Stimulated activated effector memory CD8-positive, alpha-beta T cell treated with anti-CD3 and anti-CD28 coated beads, Interleukin-12 subunit alpha, Interleukin-12 subunit beta, amount 100 ng/mL, for 72 hours (primary cell): ENCODE measurements around the gene RSRC2.
"Not testable (repeated sequence)": the region's sequence is repeated elsewhere in the genome, so short reads cannot be mapped to it uniquely, and the experiment has no call there.

Experiments used
- ATAC-seq: fragments of 150-1000 bp; cut with Tn5 transposase; 2 replicates; pipeline ENCODE4 v1.10.0; 2021
- DNase-seq, 2 donors: peaks; one replicate each; pipeline ENCODE4 v3.0.0; 2021 to 2022; ENCODE audit warnings: low spot score in 2 of 2
- H3K27ac Mint-ChIP-seq: one replicate; pipeline ENCODE4 v1.8.0; 2022; ENCODE audit warnings: mild to moderate bottlenecking, mixed read lengths
- H3K36me3 Mint-ChIP-seq: one replicate; pipeline ENCODE4 v1.8.0; 2022; ENCODE audit warnings: mild to moderate bottlenecking, mixed read lengths
- H3K4me1 Mint-ChIP-seq: one replicate; pipeline ENCODE4 v1.8.0; 2022; ENCODE audit warnings: mixed read lengths
- H3K4me3 Mint-ChIP-seq: one replicate; pipeline ENCODE4 v1.8.0; 2022; ENCODE audit warnings: mild to moderate bottlenecking, mixed read lengths
- H3K9me3 Mint-ChIP-seq: one replicate; pipeline ENCODE4 v1.8.0; 2022; ENCODE audit warnings: mixed read lengths

RSRC2 gene

GRCh38 chr12:122526683-122527477 lies at the start of gene RSRC2, which contains the start of gene KNTC1:
TSS of gene RSRC2 (minus strand) at chr12:122526936. CDS start at chr12:122526853, 83 bp downstream.
TSS of gene KNTC1 (plus strand) at chr12:122527249. CDS start at chr12:122530064, 2,815 bp downstream.
- H3K36me3 Mint-ChIP-seq, result peaks cover 38% of the 10 kb centered on the region
- DNase-seq, result peak; percentile 88 to 97
- peak; percentile 92 for ATAC-seq
- no peak within 1 kb of the TSS for H3K27ac Mint-ChIP-seq
- no peaks in the 10 kb centered on the region for H3K9me3 Mint-ChIP-seq
- peaks cover 16% of the 10 kb centered on the region for H3K4me1 Mint-ChIP-seq
- H3K4me3 Mint-ChIP-seq, result no peak within 1 kb of the TSS

GRCh38 chr12:122571821-122572220 lies 45.1 kb upstream of the RSRC2 start:
- Mint-ChIP-seq H3K36me3 (peaks cover 100% of the 10 kb centered on the region), H3K9me3 (no peaks in the 10 kb centered on the region), H3K4me1 (peaks cover 5% of the 10 kb centered on the region), H3K4me3 (no peak overlapping the region), H3K27ac (no peak overlapping the region)
- ATAC-seq (no peak), DNase-seq (no peak)

- H3K9me3 Mint-ChIP-seq, ATAC-seq, H3K4me3 Mint-ChIP-seq, H3K4me1 Mint-ChIP-seq, H3K27ac Mint-ChIP-seq: not testable (repeated sequence)
- H3K36me3 Mint-ChIP-seq, result peaks cover 100% of the 10 kb centered on the region
- DNase-seq, result peak in 1 of 2 donors; percentile 22
Measured at GRCh38 chr12:122570006-122570405, 43.3 kb upstream of the RSRC2 start.

- H3K27ac Mint-ChIP-seq, result no peak overlapping the region
- DNase-seq (no peak), ATAC-seq (no peak)
- H3K4me3 Mint-ChIP-seq, result no peak overlapping the region
- peaks cover 100% of the 10 kb centered on the region for H3K36me3 Mint-ChIP-seq
- H3K9me3 Mint-ChIP-seq, result no peaks in the 10 kb centered on the region
- peaks cover 5% of the 10 kb centered on the region for H3K4me1 Mint-ChIP-seq
Measured at GRCh38 chr12:122569288-122569687, 42.6 kb upstream of the RSRC2 start.

GRCh38 chr12:122566816-122567215 lies 40.1 kb upstream of the RSRC2 start:
- H3K9me3 Mint-ChIP-seq, DNase-seq, H3K4me3 Mint-ChIP-seq, ATAC-seq, H3K27ac Mint-ChIP-seq, H3K4me1 Mint-ChIP-seq: not testable (repeated sequence)
- H3K36me3 Mint-ChIP-seq, result peaks cover 100% of the 10 kb centered on the region

- H3K27ac Mint-ChIP-seq, result no peak overlapping the region
Measured at GRCh38 chr12:122563361-122563760, 36.6 kb upstream of the RSRC2 start.

GRCh38 chr12:122560138-122560537 lies 33.4 kb upstream of the RSRC2 start:
- peaks cover 99% of the 10 kb centered on the region for H3K36me3 Mint-ChIP-seq
- ATAC-seq, result no peak
- no peaks in the 10 kb centered on the region for H3K4me1 Mint-ChIP-seq
- H3K9me3 Mint-ChIP-seq, result no peaks in the 10 kb centered on the region
- DNase-seq, result no peak
- no peak overlapping the region for H3K4me3 Mint-ChIP-seq
- no peak overlapping the region for H3K27ac Mint-ChIP-seq

More at GRCh38 chr12:122563361-122563760, 36.6 kb upstream of the RSRC2 start:
- peak in 1 of 2 donors; percentile 26 for DNase-seq
- Mint-ChIP-seq H3K4me3 (no peak overlapping the region), H3K36me3 (peaks cover 99% of the 10 kb centered on the region), H3K9me3 (no peaks in the 10 kb centered on the region), H3K4me1 (no peaks in the 10 kb centered on the region)
- no peak for ATAC-seq

- ATAC-seq (no peak), DNase-seq (no peak)
- Mint-ChIP-seq H3K36me3 (peaks cover 97% of the 10 kb centered on the region), H3K27ac (no peak overlapping the region), H3K4me1 (no peaks in the 10 kb centered on the region), H3K9me3 (no peaks in the 10 kb centered on the region), H3K4me3 (no peak overlapping the region)
Measured at GRCh38 chr12:122558745-122559641, 32.3 kb upstream of the RSRC2 start.

- Mint-ChIP-seq H3K27ac (no peak overlapping the region), H3K4me1 (no peaks in the 10 kb centered on the region), H3K36me3 (peaks cover 100% of the 10 kb centered on the region), H3K4me3 (no peak overlapping the region), H3K9me3 (no peaks in the 10 kb centered on the region)
- DNase-seq (no peak), ATAC-seq (no peak)
Measured at GRCh38 chr12:122547330-122547729, 20.6 kb upstream of the RSRC2 start.

- Mint-ChIP-seq H3K27ac (no peak overlapping the region), H3K9me3 (no peaks in the 10 kb centered on the region), H3K4me1 (no peaks in the 10 kb centered on the region), H3K36me3 (peaks cover 100% of the 10 kb centered on the region), H3K4me3 (no peak overlapping the region)
- no peak for DNase-seq
- ATAC-seq, result no peak
Measured at GRCh38 chr12:122545855-122546254, 19.1 kb upstream of the RSRC2 start.

- DNase-seq (no peak), ATAC-seq (no peak)
- no peaks in the 10 kb centered on the region for H3K4me1 Mint-ChIP-seq
- H3K9me3 Mint-ChIP-seq, result no peaks in the 10 kb centered on the region
- H3K36me3 Mint-ChIP-seq, result peaks cover 100% of the 10 kb centered on the region
- H3K27ac Mint-ChIP-seq, result no peak overlapping the region
- no peak overlapping the region for H3K4me3 Mint-ChIP-seq
Measured at GRCh38 chr12:122544537-122544936, 17.8 kb upstream of the RSRC2 start.

- no peak overlapping the region for H3K27ac Mint-ChIP-seq
- H3K36me3 Mint-ChIP-seq, result peaks cover 100% of the 10 kb centered on the region
Measured at GRCh38 chr12:122538496-122538895, 11.8 kb upstream of the RSRC2 start.

GRCh38 chr12:122537021-122537420 lies 10.3 kb upstream of the RSRC2 start:
- Mint-ChIP-seq H3K4me3 (no peak overlapping the region), H3K4me1 (no peaks in the 10 kb centered on the region), H3K9me3 (no peaks in the 10 kb centered on the region), H3K27ac (no peak overlapping the region), H3K36me3 (peaks cover 100% of the 10 kb centered on the region)
- ATAC-seq, result no peak
- no peak for DNase-seq

More at GRCh38 chr12:122538496-122538895, 11.8 kb upstream of the RSRC2 start:
- DNase-seq, result no peak
- Mint-ChIP-seq H3K4me1 (no peaks in the 10 kb centered on the region), H3K9me3 (no peaks in the 10 kb centered on the region), H3K4me3 (no peak overlapping the region)
- ATAC-seq, result no peak

GRCh38 chr12:122533856-122534255 lies 7.1 kb upstream of the RSRC2 start:
- no peak for DNase-seq
- Mint-ChIP-seq H3K36me3 (peaks cover 100% of the 10 kb centered on the region), H3K9me3 (no peaks in the 10 kb centered on the region), H3K27ac (no peak overlapping the region), H3K4me3 (no peak overlapping the region), H3K4me1 (no peaks in the 10 kb centered on the region)
- no peak for ATAC-seq

- H3K36me3 Mint-ChIP-seq, result peaks cover 59% of the 10 kb centered on the region
- no peak overlapping the region for H3K4me3 Mint-ChIP-seq
- H3K4me1 Mint-ChIP-seq, result peaks cover 5% of the 10 kb centered on the region
- no peak overlapping the region for H3K27ac Mint-ChIP-seq
- no peaks in the 10 kb centered on the region for H3K9me3 Mint-ChIP-seq
- DNase-seq (no peak), ATAC-seq (no peak)
Measured at GRCh38 chr12:122528992-122529391, 2.3 kb upstream of the RSRC2 start.
